Occipital lobe (tissue), 2 donors: Measurements from ENCODE around the gene TMUB1. TPM values are rescaled to one million over a fixed set of nuclear protein-coding genes. Genes with fewer than 3 reads are reported as not detected.

Experiments used
- DNase-seq: peaks from one replicate; lab custom pipeline; 2025; lab: John Stamatoyannopoulos, UW
- total RNA-seq: library from RNA; depleted of rRNA; stranded (reverse); fragments of >200 nt; gene quantifications from one replicate; pipeline ENCODE4 v1.2.3, GENCODE V29; 2014

The TMUB1 gene
- total RNA-seq, 1 donor from 2014 or later, result 9.7 TPM

GRCh38 chr7:151121380-151122170, 38.3 kb upstream of the TMUB1 start:
- DNase-seq, result no peak

DNA sequence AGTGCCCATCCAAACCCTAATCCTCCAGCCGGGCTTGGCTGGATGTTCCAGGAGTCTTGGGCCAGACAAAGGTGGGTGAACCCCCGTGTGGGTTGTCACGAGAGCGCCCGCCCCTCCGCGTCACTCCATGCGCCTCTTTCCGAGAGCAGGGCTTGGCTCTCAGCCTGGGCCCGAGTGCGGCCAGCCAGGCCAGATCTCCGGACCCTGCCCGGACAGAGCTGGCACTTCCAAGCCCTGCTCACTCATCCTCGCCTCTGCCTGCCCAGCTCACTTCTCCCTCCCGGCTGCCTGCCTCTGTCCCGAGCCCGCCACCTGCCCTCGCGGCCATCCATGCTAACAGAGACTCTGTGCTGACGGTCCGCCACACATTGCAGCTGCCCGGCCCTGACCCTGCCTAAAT, 37.6 kb upstream of the TMUB1 start:
- DNase-seq, result no peak

- DNase-seq, result peak; percentile 74
Observed at GRCh38 chr7:151119902-151120301, 36.6 kb upstream of the TMUB1 start.

- no peak for DNase-seq
Observed at GRCh38 chr7:151119055-151119415, 35.7 kb upstream of the TMUB1 start.

DNA sequence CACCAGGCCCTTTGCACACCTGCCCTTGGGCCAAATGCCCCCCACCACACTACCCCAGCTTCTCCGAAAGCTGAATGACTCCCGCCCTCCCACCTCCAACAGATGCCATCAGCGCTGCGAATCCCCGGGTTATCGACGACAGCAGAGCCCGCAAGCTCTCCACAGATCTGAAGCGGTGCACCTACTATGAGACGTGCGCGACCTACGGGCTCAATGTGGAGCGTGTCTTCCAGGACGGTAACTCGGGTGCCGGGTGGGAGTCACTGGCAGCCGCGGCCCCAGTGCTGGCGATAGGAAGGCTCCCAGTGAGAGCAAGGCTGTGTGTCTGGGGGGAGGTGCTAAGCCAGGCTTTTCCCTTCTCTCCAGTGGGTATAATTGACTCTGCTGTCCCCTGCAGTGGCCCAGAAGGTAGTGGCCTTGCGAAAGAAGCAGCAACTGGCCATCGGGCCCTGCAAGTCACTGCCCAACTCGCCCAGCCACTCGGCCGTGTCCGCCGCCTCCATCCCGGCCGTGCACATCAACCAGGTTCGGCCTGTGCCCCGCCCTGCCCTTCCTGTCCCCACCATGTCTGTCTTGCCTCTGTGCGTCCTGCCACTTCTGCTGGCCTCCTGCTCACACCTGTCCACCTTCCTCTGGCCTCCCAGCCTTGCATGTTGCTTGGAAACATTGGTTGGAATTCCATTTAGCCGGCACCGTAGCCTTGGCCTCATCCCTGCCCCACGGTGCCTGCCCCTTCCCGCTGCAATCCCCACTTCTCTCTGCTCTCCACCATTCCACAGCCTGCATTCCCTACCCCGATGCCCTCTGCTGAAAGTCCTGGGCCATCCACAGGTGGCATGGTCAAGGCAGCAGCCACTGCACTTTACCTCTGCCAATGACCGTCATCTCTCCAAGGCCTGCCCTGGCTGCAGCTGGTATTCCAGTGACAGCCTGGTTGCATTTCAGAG, 35.1 kb upstream of the TMUB1 start:
- DNase-seq, result no peak

- no peak for DNase-seq
Observed at GRCh38 chr7:151117565-151117964, 34.3 kb upstream of the TMUB1 start.

- DNase-seq, result no peak
Observed at GRCh38 chr7:151116603-151117440, 33.5 kb upstream of the TMUB1 start.

- no peak for DNase-seq
Observed at GRCh38 chr7:151115836-151116418, 32.6 kb upstream of the TMUB1 start.

DNA sequence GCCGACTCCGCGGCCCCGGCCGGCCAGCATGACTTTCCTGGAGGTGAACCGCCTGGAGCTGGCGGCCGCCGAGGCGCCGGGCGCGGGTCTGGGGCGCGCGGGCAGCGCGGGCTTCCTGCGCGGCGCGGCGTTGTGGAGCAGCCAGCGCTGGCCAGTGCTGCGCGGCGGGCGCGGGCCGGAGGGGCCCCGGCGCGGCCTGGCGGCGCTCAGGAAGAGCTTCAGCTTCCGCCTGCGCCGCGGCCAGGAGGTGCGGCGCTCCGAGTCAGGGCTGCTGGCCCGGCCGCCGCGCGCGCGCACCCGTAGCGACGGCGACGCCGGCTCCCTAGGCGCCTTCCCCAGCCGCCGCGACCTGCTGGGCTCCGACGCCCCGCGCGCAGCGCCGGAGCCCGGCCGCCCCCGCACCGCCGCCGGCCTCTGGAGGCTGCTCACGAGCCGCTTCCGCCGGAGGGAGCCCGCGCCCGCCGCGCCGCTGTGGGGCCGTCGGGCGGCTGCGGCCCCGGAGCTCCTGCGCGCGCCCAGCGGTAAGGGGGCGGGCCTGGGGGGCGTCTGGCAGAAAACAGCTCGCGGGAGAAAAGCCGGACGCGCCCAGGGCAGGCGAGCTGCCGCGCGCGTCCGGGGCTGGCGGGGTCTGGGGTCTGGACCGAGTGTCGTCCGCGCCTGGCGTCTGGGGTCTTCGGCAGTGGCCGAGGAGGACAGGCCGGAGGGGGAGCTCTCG, 32.0 kb upstream of the TMUB1 start:
- DNase-seq, result no peak

DNA sequence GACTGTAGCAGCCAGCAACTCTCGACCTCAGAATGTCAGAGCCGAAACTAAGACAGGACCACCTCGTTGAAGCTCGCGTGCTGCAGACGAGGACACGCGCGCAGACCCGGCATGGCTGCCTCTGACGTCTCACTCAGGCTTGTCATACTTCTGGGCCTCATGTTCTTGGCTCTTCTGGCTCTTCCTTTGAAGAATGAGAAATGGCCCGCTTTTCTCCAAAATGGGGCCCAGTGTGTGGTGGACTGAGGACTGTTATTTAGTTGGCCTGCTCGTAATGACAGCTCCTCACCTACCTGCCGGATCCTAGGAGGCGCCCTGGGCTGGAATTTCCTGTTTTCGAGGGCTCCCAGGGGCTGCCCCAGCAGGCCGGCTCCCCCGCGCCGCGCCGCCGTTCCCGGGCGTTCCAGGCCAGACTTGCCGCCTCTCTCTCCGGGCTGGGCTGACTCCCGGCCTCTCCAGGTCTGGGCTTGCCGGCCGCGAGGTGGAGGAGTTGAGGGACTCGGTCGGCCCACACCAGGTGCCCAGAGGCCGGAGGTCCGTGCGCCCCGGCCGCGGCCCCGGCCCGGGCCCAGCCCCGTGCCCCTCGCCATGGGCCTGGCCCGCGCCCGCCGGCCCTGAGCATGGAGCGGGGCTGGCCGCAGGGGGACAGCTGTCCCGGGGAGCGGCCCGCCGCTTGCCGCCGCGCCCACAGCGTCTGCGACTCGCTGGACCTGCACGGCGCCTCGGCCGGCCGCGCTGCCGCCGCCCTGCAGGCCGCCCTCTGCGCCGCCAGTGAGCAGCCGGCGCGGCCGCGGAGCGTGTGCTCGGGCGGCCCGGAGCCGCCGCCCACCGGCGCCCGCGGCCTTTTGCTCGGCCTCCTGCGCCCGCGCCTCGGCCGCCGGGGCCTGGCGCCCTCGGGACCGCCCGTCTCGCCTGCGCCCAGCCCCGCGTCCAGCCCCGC, 31.1 kb upstream of the TMUB1 start:
- no peak for DNase-seq

DNA sequence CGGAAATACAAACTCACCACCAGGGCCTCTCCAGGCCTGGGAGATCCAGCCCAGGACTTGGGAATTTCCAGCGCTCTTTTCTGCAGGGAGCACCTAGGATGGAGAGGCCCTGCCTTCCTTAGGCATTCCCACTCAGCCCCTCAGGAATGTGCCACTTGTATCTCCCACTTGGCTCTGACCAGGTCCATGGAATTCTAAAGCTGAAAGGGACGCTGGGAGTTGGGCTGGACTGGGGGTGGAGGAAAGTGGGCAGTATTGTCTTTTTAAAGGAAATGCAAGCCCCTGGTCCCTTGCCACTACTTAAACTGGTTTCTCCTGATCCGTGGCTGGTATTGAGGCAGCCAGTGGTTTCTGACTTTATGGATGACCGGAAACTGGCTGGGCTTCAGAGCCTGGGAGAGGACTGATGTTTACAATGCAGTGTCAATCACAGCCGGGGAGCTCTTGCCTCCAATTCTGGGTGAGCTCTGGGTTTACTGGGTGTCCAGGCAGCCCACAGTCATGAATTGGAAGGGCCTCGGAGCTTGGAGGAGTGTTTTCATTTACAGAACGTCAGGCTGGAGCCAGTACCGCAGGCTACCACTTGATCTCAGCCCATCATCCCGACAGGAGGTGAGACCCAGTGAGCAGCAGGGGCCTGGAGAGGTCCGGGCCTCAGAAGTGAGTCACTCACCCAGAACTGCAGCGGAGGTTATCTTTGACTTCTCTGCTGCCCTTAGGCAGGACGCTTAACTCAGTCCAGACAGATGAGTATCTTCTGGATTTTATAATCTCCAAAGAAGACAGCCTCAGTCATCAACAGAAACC, 30.3 kb upstream of the TMUB1 start:
- no peak for DNase-seq

GRCh38 chr7:151110941-151111645, 27.8 kb upstream of the TMUB1 start:
- peak; percentile 58 for DNase-seq

- no peak for DNase-seq
Observed at GRCh38 chr7:151110236-151110940, 27.1 kb upstream of the TMUB1 start.

DNA sequence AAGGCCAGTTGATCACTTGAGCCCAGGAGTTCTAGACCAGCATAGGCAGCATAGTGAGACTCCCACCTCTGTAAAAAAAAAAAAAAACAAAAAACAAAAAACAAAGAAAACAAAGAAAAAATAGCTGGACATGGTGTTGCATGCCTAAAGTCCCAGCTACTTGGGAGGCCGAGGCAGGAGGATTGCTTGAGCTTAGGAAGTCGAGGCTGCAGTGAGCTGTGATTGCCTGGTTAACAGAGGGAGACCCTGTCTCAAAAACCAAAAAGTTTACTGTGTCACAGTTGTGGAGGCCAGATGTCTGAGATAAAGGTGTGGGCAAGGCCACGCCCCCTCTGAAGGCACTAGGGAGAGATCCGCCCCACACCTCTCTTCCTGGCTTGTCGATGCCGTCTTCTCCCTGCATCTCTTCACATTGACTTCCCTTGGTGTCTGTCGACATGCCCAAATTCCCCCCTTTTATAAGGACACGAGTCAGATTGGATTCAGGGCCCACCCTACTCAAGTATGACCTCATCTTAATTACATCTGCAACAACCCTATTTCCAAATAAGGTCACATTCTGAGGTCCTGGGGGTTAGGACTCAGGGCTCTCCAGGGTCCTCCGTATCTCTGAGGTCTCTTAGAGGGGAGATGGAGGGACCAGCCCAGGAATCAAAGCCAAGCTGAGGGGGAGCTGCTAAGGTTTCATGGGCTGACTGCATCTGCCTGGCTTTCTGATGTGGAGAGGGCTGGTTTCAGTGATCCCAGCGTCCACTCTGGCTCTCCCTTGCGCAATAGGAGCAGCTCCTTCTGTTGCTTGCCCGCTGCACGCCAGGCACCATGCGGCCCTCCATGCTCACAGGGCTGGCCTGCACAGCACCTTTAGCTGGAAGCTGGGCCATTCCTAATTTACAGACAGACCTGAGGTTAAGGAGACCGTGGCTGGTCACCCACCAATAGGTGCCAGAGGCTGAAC, 26.1 kb upstream of the TMUB1 start:
- DNase-seq, result no peak

DNA sequence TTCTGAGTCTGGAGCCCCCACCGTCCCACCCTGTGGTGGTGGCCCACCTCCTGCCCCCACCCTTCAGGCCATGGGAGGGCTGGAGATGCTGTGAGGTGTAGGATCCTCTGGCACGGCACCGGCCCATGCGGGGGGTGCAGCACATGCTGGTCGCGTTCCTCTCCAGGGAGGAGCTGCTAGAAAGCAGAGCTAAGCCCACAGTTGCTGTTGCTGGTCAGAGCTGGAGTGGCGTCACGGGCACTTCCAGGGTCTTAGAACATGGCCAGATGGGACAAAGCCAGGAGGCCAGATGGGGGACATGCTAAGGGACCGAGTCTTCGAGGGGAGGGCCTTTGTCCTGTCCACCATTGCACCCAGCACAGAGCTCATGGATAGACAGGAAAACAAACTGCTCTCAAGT, 24.6 kb upstream of the TMUB1 start:
- no peak for DNase-seq
